Tibial artery (tissue), 4 donors: ENCODE data around the gene DUS3L.

ENCODE experiments used
- DNase-seq, 2 donors: peaks; one replicate each; pipeline ENCODE4 v3.0.0-alpha.2; 2019
- H3K27ac ChIP-seq, 2 donors: fragments of 200-600 bp; sonication (generic) in 1 of 2; 1 replicate in 1 of 2; 2 replicates in 1 of 2; pipeline ENCODE4 v1.5.1; 2018 to 2019; ENCODE audit warnings: mild to moderate bottlenecking in 1 of 2
- H3K27me3 ChIP-seq, 2 donors: fragments of 200-600 bp; sonication (generic) in 1 of 2; one replicate each; pipeline versions ENCODE4 v1.5.1 to v1.6.0; 2016 to 2019
- H3K36me3 ChIP-seq, 3 donors: fragments of 200-600 bp; sonication (generic) in 2 of 3; one replicate each; pipeline ENCODE4 v1.5.1; 2016 to 2019; ENCODE audit warnings: mild to moderate bottlenecking in 2 of 3
- H3K4me1 ChIP-seq, 4 donors: fragments of 200-600 bp; sonication (generic) in 2 of 4; 1 replicate in 3 of 4; 2 replicates in 1 of 4; pipeline ENCODE4 v1.5.1; 2016 to 2019
- H3K4me3 ChIP-seq, 2 donors: fragments of 200-600 bp; sonication (generic) in 1 of 2; 1 replicate in 1 of 2; 2 replicates in 1 of 2; pipeline ENCODE4 v1.5.1; 2018 to 2019; ENCODE audit warnings: mild to moderate bottlenecking in 2 of 2
- H3K9me3 ChIP-seq, 3 donors: fragments of 200-600 bp; sonication (generic) in 1 of 3; one replicate each; pipeline ENCODE4 v1.5.1; 2016 to 2019
- intact Hi-C: fragments of 100-400 bp; cut with DNase I; formaldehyde crosslinking; loops from one replicate; pipeline ENCODE4 v1.15.0; 2023; ENCODE audit warnings: low total_unique reads
- TF ChIP-seq, protein P1 (sequence below), 2 experiments: fragments of 200-600 bp in 1 of 2; fragments of 450-650 bp in 1 of 2; IDR thresholded peaks; one replicate each; pipeline ENCODE4 v1.5.1; 2017 to 2019; ENCODE audit warnings: antibody characterized with exemption in 2 of 2, mild to moderate bottlenecking in 1 of 2, moderate library complexity in 1 of 2

The DUS3L gene

DNA sequence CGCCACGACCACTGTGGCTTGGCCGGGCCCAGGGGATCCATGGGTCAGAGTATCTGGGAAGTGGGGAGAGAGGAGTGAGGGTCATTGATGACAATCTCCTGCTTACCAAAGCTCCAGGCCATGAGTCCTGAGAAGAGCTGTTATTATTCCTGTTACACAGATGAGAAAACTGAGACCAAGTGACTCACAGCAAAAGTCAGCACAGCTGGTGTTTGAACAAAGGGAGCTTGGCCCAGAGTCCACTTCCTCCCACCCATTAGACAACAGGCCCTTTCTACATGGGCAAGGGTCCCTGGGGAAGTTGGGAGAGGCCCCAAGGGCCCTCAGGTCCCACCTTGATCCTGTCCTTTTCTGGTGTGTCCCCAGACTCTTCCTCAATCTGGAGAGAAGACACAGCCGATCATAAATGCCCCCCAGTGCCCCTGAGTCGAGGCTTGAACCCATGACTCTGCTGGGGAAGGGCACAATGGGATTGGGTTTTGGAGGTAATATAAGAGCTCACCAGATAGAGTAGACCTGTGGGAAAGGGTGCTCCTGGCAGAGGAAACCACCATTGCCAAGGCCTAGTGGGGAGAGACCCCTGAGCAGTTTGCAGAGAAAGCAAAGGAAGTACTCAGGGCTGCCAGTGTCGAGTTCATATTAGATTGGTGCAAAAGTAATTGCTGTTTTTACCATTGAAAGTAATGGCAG lies 41.7 kb upstream of the DUS3L start:
- peaks cover 3 to 62% of the 10 kb centered on the region in 2 donors for H3K27me3 ChIP-seq
- intact Hi-C loops = no loop called here
- peaks cover 0 to 18% (median 14%) of the 10 kb centered on the region in 4 donors for H3K4me1 ChIP-seq
- H3K27ac ChIP-seq = no peak overlapping the region
- TF ChIP-seq, protein P1, sequence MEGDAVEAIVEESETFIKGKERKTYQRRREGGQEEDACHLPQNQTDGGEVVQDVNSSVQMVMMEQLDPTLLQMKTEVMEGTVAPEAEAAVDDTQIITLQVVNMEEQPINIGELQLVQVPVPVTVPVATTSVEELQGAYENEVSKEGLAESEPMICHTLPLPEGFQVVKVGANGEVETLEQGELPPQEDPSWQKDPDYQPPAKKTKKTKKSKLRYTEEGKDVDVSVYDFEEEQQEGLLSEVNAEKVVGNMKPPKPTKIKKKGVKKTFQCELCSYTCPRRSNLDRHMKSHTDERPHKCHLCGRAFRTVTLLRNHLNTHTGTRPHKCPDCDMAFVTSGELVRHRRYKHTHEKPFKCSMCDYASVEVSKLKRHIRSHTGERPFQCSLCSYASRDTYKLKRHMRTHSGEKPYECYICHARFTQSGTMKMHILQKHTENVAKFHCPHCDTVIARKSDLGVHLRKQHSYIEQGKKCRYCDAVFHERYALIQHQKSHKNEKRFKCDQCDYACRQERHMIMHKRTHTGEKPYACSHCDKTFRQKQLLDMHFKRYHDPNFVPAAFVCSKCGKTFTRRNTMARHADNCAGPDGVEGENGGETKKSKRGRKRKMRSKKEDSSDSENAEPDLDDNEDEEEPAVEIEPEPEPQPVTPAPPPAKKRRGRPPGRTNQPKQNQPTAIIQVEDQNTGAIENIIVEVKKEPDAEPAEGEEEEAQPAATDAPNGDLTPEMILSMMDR (IDR thresholded peaks at IDR 0.05) = no peak
- DNase-seq = no peak
- H3K4me3 ChIP-seq = no peak overlapping the region
- no peaks in the 10 kb centered on the region for H3K36me3 ChIP-seq
- H3K9me3 ChIP-seq = no peaks in the 10 kb centered on the region

DNA sequence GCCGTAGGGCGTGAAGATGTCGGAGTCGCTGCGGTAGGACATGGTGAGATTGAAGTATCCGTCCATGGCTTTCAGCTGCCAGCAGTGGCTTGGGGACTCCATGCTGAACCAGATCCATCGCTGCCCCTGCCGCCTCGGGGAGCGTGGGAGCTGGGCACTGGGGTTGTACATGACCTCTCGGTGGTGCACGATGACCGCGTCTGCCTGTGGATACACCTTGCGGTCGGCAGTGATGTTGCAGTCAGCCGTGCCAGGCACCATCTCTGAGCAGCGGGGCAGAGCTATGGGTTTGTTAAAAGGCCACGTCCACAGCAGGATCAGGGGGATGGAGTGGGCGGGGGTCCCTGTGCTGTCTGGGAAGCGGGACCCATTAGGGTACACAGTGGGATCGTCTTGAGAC lies 41.1 kb upstream of the DUS3L start:
- Histone ChIP-seq H3K27ac (no peak overlapping the region), H3K36me3 (no peaks in the 10 kb centered on the region), H3K4me1 (peaks cover 0 to 18% (median 14%) of the 10 kb centered on the region in 4 donors), H3K4me3 (no peak overlapping the region), H3K9me3 (no peaks in the 10 kb centered on the region), H3K27me3 (peaks cover 3 to 66% of the 10 kb centered on the region in 2 donors)
- DNase-seq = no peak
- intact Hi-C loops = no loop called here
- TF ChIP-seq, protein P1 (IDR thresholded peaks at IDR 0.05) = no peak

DNA sequence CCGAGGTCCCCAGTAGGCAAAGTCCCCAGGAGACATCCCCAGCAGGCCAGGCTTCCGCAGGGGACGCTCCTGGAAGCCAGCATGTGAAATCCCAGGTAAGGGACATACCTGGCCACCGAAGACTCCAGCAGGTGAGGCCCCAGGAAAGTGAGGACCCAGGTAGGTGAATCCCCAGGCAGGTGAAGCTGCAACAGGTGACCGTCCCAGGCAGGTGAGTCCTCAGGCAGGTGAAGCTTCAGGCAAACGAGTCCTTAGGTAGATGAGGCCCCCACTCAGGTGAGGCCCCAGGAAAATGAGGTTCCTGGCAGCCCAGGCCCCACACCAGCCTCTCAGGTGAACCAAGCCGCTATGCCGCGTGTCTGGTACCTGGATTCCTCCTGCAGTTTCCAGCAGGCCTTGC lies 40.2 kb upstream of the DUS3L start:
- H3K4me1 ChIP-seq = peaks cover 0 to 24% (median 16%) of the 10 kb centered on the region in 4 donors
- intact Hi-C loops = no loop called here

DNA sequence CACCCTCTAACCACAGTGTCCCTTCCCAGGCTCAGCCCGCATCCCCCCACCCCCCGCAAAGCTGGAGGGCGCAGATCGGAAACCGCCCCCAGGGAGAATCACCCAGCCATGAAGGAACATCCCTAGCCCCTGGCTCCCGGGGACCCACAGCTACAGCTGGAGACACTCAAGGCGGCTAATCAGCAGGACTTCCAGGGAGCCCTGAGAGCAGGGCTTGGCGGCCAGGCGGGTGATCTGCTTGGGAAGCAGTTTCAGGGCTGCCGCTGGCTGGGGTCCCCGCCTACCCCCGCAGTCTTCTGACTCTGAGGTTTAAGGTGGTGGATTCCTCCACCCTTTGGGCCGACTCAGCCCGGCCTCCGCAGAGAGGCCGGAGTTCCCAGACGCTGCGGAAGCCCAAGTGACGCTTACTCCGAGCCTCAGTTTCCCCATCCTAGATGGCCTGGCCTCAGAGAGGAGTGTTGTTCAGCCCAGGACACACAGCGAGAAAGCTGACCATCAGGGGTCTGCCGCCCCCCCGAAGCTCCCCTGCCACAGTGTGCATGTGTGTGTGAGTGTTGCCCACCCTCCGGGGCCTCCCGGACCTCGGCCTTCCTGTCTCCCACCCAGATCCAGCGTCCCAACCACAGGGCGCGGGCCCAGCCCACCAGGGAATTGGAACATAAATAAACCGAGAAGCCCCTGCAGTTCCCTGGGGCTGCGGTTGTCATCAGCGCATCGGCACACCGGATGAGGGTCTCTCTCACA lies 38.8 kb upstream of the DUS3L start:
- Histone ChIP-seq H3K9me3 (no peaks in the 10 kb centered on the region), H3K36me3 (no peaks in the 10 kb centered on the region), H3K27me3 (peaks cover 3 to 79% of the 10 kb centered on the region in 2 donors), H3K4me3 (no peak overlapping the region), H3K4me1 (peaks cover 0 to 24% (median 16%) of the 10 kb centered on the region in 4 donors), H3K27ac (no peak overlapping the region)
- intact Hi-C loops = loop anchor here (5.0 kb wide), 1 partner anchor 1933 kb away; the partner anchor contains the start of gene CLEC4M
- no peak for DNase-seq
- TF ChIP-seq, protein P1 (IDR thresholded peaks at IDR 0.05) = no peak

More for the DNA sequence above, 40.2 kb upstream of the DUS3L start:
- H3K36me3 ChIP-seq = no peaks in the 10 kb centered on the region
- DNase-seq = no peak
- H3K9me3 ChIP-seq = no peaks in the 10 kb centered on the region
- TF ChIP-seq, protein P1 (IDR thresholded peaks at IDR 0.05) = no peak
- H3K4me3 ChIP-seq = no peak overlapping the region
- H3K27ac ChIP-seq = no peak overlapping the region
- H3K27me3 ChIP-seq = peaks cover 3 to 69% of the 10 kb centered on the region in 2 donors

DNA sequence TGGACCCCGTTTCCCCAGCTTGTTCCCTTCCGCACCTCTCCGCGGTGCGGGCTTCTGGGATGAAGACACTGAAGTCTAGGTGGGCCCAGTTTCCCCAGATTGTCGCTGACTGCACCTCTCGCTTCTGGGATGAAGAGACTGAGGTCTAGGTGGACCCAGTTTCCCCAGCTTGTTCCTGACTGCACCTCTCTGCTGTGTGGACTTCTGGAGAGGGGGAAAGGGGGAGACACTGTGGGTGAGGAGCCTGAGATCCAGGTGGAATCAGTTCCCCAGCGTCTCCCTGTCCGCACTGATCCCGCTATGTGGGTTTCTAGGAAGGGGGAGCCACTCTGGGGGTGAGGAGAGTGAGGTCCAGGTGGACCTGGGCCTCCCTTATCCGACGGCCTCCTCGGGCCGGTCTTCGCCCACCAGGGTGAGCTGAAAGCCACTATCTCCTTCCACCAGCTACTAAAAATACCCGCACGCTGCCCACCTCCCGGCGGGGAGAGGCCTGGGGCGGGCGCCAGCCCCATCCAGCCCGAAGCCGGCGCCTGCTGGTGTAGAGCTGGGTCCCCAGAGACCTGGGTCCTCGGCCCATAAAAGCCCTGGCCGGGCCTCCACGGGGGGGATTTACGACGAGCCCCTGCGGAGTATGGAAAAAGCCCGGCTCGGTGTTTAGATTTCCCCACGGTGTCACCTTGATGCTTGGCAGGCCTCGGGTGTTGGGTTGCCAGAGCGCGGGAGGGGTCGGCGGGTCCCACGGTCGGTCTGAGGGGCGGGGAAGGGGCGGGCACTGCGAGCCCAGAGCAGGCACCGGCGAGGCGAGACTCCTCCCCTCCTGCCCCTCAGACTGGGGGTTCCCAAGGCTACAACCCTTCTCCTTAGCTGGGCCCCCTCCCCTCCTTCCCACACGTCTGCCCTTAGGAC lies 38.0 kb upstream of the DUS3L start:
- Histone ChIP-seq H3K27ac (no peak overlapping the region), H3K4me3 (peak overlapping the region; percentile 36 to 46), H3K36me3 (no peaks in the 10 kb centered on the region), H3K4me1 (peaks cover 0 to 24% (median 16%) of the 10 kb centered on the region in 4 donors), H3K9me3 (no peaks in the 10 kb centered on the region), H3K27me3 (peaks cover 3 to 82% of the 10 kb centered on the region in 2 donors)
- no peak for DNase-seq
- TF ChIP-seq, protein P1 (IDR thresholded peaks at IDR 0.05) = no peak
- intact Hi-C loops = loop anchor here (5.0 kb wide), 1 partner anchor 1933 kb away; the partner anchor contains the start of gene CLEC4M
